GM12801 (cell line): Measurements from ENCODE around the gene TMEM18.

Experiments used
- TF ChIP-seq, protein P1 (sequence below): IDR thresholded peaks from one replicate; pipeline ENCODE4 v1.5.1; 2011; ENCODE audit warnings: control low read depth; ENCODE audit not compliant: insufficient read length; ENCODE audit errors: extremely low read depth

TMEM18 gene

DNA sequence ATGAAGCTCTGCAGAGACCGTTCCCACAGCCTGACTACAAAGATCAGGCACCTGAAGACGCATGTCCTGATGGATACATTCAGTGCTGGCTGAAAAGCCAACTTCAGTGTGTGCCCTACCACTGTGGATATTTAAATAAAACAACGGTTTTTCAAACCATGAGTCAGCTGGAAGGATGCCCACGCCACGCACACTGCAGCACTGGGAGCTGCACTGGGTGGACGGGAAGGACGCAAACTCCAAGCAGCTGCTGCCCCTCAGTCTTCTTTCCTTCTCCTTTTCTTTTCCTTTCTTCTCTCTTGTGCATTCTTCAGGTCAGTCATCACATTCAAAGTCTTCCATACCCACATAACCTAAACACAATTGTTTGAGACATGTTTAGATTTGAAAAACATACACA is 7.9 kb downstream of the TMEM18 start:
- TF ChIP-seq, protein P1, sequence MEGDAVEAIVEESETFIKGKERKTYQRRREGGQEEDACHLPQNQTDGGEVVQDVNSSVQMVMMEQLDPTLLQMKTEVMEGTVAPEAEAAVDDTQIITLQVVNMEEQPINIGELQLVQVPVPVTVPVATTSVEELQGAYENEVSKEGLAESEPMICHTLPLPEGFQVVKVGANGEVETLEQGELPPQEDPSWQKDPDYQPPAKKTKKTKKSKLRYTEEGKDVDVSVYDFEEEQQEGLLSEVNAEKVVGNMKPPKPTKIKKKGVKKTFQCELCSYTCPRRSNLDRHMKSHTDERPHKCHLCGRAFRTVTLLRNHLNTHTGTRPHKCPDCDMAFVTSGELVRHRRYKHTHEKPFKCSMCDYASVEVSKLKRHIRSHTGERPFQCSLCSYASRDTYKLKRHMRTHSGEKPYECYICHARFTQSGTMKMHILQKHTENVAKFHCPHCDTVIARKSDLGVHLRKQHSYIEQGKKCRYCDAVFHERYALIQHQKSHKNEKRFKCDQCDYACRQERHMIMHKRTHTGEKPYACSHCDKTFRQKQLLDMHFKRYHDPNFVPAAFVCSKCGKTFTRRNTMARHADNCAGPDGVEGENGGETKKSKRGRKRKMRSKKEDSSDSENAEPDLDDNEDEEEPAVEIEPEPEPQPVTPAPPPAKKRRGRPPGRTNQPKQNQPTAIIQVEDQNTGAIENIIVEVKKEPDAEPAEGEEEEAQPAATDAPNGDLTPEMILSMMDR, result no peak

DNA sequence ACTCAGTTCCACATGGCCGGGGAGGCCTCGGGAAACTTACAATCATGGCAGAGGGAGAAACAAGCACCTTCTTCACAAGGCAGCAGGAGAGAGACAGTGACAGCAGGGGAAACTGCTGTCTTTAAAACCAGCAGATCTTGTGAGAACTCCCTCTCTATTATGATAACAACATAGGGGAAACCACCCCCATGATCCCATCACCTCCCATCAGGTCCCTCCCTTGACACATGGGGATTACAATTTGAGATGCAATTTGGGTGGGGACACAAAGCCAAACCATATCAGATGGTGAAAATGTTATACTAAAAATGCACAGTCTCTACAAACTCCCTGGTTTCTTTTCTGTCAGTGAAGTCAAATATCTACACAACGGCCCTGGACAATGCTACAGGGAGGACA is 9.2 kb downstream of the TMEM18 start:
- TF ChIP-seq, protein P1, result no peak

DNA sequence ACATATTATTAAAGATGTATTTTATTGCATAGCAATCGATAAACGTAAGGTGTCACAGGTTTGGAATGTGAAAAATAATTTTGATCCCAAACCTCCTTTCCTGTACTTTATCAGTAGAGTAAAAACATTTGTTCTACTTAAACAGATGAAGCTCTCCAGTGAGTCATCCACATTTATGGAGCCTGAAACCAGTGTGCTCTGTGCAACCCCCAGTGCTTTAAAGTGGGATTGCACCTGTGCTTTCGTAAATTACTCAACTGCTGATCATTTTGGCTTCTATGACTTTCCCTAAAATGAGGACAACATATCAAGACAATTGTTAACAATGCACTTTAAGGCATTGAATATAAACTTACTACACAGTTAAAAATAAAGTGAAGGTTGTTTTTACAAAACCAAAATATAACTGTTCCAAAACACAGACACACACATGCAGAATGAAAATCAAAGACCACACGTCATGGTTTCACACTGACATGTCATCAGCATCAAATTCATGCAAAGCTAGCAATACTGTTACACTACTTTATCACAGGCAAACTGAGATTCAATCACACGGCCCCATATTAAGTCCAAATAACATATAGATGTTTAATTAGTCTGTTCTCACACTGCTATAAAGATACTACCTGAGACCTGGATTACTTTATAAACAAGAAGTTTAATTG is 9.7 kb downstream of the TMEM18 start:
- TF ChIP-seq, protein P1, result no peak

DNA sequence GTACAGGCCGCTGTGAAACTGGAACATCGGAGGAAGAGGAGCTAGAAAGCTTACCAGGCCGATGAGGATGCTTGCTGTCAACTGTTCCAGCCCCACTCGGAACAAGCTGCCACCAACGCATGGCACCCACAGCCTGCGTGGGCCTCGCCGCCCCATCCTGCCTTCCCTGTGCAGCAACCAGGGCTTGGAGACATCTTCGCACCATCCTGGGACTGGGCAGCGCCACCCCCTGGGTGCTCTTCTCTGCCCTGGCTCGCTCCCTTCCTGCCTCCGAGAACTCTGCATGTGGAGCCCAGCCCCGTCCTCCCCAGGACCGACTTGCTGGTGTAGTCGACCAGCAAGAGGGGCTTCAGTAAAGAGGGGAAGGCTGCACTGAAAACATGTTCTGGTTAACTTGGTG is 10.8 kb downstream of the TMEM18 start:
- TF ChIP-seq, protein P1, result no peak

DNA sequence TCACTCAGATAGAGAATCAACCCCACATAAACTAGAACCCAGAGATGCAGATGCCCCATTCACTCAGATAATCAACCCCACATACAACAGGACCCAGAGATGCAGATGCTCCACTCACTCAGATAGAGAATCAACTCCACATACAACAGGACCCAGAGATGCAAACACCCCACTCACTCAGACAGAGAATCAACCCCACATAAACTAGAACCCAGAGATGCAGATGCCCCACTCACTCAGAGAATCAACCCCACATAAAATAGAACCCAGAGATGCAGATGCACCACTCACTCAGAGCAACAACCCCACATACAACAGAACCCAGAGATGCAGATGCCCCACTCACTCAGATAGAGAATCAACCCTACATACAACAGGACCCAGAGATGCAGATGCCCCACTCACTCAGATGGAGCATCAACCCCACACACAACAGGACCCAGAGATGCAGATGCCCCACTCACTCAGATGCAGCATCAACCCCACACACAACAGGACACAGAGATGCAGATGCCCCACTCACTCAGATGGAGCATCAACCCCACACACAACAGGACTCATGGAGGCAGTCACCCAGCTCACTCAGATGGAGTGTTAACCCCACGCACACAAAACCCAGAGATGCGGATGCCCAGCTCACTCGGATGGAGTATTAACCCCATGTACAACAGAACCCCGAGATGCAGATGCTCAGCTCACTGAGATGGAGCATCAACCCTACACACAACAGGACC is 11.7 kb downstream of the TMEM18 start:
- TF ChIP-seq, protein P1, result no peak

DNA sequence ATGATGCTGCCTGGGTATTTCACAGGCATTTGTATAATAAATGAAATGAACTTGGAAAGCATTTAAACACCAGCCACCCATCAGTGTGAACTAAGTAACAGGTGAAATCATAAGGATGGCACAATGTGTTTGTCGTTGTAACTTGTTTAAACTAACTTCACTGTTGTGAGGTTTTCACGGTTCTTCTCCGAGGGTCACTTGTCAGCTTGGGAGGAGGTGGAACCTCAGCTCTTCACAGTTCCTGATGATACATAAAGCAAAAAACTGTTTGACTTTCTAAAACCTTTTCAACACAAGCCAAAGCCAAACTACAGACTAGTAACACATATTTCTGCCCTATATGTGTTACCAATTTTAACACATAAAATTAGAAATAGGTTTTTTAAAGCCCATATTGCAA is 13.1 kb downstream of the TMEM18 start:
- TF ChIP-seq, protein P1, result no peak

DNA sequence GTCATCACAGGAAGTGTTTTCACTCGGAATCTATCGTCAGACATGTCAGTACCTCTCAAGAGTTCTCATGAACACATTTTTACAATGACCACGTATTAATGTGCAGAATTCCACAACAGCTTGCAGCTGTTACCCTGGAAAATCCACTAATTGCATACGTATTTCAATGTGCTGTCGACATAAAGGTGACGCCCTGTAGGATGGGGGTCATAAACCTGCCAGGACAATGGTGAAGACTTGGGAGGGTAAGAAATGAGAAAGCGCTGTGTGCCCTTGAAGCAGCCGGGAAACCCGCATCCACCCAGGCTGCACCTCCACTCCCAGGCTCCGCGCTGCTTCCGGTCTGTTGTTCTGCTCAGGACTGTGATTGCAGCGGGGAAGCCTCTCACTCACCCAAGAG is 14.0 kb downstream of the TMEM18 start:
- TF ChIP-seq, protein P1, result no peak

DNA sequence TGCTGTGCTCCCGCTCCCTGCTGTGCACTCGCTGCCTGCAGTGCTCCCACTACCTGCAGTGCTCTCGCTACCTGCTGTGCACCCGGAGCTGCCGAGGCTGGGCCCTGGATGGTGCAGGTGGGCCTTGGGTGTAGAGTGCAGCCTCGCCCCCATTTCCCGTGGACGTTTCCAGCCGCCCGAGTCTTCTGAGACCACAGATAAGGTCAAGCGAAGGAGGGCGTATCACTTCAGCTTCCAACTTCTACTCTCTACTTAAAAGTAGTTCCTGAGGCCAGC is 15.9 kb downstream of the TMEM18 start:
- TF ChIP-seq, protein P1, result no peak
